Measurements from ENCODE around the gene WNT9B.

The WNT9B gene

GRCh38 chr17:46885415-46886309 lies 34.3 kb downstream of the WNT9B start:
- DNase-seq = no peak

GRCh38 chr17:46886310-46886663 lies 34.9 kb downstream of the WNT9B start:
- no peak for DNase-seq

- no peak for DNase-seq
Measured at GRCh38 chr17:46887717-46888116, 36.3 kb downstream of the WNT9B start.

- DNase-seq = no peak
Measured at GRCh38 chr17:46888727-46889126, 37.3 kb downstream of the WNT9B start.

GRCh38 chr17:46889519-46889918 lies 38.1 kb downstream of the WNT9B start:
- no peak for DNase-seq

GRCh38 chr17:46889992-46890564 lies 38.7 kb downstream of the WNT9B start:
- no peak for DNase-seq

- DNase-seq = no peak
Measured at GRCh38 chr17:46890638-46891037, 39.3 kb downstream of the WNT9B start.

GRCh38 chr17:46892192-46892703 lies 40.9 kb downstream of the WNT9B start:
- DNase-seq = no peak

GRCh38 chr17:46894024-46894423 lies 42.6 kb downstream of the WNT9B start:
- DNase-seq = no peak

GRCh38 chr17:46894476-46895151 lies 43.2 kb downstream of the WNT9B start:
- DNase-seq = no peak

- no peak for DNase-seq
Measured at GRCh38 chr17:46895171-46895570, 43.8 kb downstream of the WNT9B start.

- DNase-seq = no peak
Measured at GRCh38 chr17:46896991-46897390, 45.6 kb downstream of the WNT9B start.

- no peak for DNase-seq
Measured at GRCh38 chr17:46898364-46898763, 47.0 kb downstream of the WNT9B start.

- no peak for DNase-seq
Measured at GRCh38 chr17:46898860-46899259, 47.5 kb downstream of the WNT9B start.

- DNase-seq = no peak
Measured at GRCh38 chr17:46901291-46901690, 49.9 kb downstream of the WNT9B start.

- no peak for DNase-seq
Measured at GRCh38 chr17:46903762-46904672, 52.6 kb downstream of the WNT9B start.

- DNase-seq = no peak
Measured at GRCh38 chr17:46908068-46908737, 56.8 kb downstream of the WNT9B start.

GRCh38 chr17:46910179-46910927 lies 59.0 kb downstream of the WNT9B start:
- DNase-seq = no peak

GRCh38 chr17:46911311-46911710 lies 59.9 kb downstream of the WNT9B start:
- no peak for DNase-seq

GRCh38 chr17:46915596-46915995 lies 64.2 kb downstream of the WNT9B start:
- DNase-seq = no peak

GRCh38 chr17:46916211-46916610 lies 64.8 kb downstream of the WNT9B start:
- DNase-seq = no peak

Measured in NCI-H1930 (cell line).